Mesothelial cell of epicardium (in vitro differentiated cells): Measurements from ENCODE around the gene SOX15. TPM values are rescaled to one million over a fixed set of nuclear protein-coding genes. Genes with fewer than 3 reads are reported as not detected.
A peak's percentile ranks its signal among the peaks of the same experiment; 100 is the strongest.

ENCODE experiments used
- DNase-seq, 2 experiments: peaks; one replicate each; pipeline ENCODE4 v3.0.0; 2021; ENCODE audit warnings: low spot score in 2 of 2; ENCODE audit not compliant: unreplicated experiment in 2 of 2
- H3K27ac Mint-ChIP-seq: 2 replicates; pipeline ENCODE4 v1.8.0; 2021; ENCODE audit warnings: mixed read lengths
- H3K27me3 Mint-ChIP-seq: 2 replicates; pipeline ENCODE4 v1.8.0; 2021; ENCODE audit warnings: low read depth, mixed read lengths
- H3K36me3 Mint-ChIP-seq: 2 replicates; pipeline ENCODE4 v1.8.0; 2021; ENCODE audit warnings: mixed read lengths
- H3K4me1 Mint-ChIP-seq: 2 replicates; pipeline ENCODE4 v1.8.0; 2021; ENCODE audit warnings: mixed read lengths
- H3K4me3 Mint-ChIP-seq: 2 replicates; pipeline ENCODE4 v1.8.0; 2021; ENCODE audit warnings: mild to moderate bottlenecking, moderate library complexity, mixed read lengths
- H3K9me3 Mint-ChIP-seq: 2 replicates; pipeline ENCODE4 v1.8.0; 2021; ENCODE audit warnings: mixed read lengths
- total RNA-seq: library from RNA; stranded (reverse); gene quantifications from 3 replicates; pipeline ENCODE4 v1.2.1, GENCODE V29; 2021
- TF ChIP-seq, protein P1 (sequence below): fragments of 200-600 bp; sonication (generic); IDR thresholded peaks from one replicate; pipeline ENCODE4 v1.5.0; 2021; ENCODE audit warnings: antibody characterized with exemption; ENCODE audit not compliant: unreplicated experiment

SOX15 gene
- total RNA-seq, 1 donor from 2014 or later = 2.3 TPM

DNA sequence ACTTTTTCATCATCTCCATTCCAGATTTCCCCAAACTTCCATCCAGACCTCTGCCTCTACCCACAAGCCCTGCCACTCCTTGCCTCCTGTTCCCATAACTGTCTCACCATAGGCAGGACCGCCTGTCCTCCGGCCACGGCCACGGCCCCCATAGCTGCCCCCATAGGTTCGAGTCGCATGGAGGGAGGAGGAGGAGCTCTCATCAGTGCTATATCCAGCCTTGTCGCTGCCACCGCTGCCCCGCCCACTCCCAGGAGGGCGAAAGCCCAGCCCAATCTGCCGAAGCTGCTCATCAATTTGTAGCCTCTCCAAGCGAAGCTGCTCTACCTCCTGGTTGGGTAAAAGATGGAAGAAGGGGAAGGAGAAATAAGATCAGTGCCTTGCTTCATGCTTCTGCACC, 3.4 kb upstream of the SOX15 start:
- Mint-ChIP-seq H3K27me3 (no peaks in the 10 kb centered on the region), H3K27ac (peak overlapping the region; percentile 11), H3K4me1 (peaks cover 13% of the 10 kb centered on the region), H3K36me3 (peaks cover 42% of the 10 kb centered on the region), H3K9me3 (no peaks in the 10 kb centered on the region), H3K4me3 (no peak overlapping the region)
- no peak for DNase-seq
- TF ChIP-seq, protein P1, sequence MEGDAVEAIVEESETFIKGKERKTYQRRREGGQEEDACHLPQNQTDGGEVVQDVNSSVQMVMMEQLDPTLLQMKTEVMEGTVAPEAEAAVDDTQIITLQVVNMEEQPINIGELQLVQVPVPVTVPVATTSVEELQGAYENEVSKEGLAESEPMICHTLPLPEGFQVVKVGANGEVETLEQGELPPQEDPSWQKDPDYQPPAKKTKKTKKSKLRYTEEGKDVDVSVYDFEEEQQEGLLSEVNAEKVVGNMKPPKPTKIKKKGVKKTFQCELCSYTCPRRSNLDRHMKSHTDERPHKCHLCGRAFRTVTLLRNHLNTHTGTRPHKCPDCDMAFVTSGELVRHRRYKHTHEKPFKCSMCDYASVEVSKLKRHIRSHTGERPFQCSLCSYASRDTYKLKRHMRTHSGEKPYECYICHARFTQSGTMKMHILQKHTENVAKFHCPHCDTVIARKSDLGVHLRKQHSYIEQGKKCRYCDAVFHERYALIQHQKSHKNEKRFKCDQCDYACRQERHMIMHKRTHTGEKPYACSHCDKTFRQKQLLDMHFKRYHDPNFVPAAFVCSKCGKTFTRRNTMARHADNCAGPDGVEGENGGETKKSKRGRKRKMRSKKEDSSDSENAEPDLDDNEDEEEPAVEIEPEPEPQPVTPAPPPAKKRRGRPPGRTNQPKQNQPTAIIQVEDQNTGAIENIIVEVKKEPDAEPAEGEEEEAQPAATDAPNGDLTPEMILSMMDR = no peak

DNA sequence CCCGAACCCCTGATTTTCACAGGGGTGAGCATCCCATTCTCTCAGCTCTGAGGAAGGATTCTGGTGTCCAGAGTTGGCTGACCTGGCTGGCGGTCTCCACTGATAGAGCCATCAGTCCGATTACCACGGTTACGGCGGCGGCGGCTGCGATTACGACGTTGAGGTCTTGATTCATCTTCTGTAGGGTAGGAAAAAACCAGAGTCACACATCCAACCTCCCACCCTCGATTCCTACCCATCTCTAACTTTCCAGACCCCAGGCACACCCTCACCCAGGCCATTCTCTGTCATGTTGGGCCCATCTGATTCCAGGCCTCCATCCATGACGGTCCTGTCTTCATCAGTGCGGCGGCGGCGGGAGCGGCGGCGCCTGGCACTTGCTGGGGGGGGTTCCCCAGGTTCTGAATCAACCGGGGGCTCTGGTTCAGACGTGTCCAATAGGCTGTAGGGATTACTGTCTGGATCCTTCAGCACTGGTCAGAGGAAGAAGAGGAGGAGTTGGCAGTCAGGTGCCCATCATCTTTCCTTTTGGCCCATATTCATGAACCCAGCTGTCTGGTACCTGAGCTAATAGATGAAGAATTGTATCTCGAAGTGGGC, 2.6 kb upstream of the SOX15 start:
- H3K4me3 Mint-ChIP-seq = no peak overlapping the region
- no peak overlapping the region for H3K27ac Mint-ChIP-seq

DNA sequence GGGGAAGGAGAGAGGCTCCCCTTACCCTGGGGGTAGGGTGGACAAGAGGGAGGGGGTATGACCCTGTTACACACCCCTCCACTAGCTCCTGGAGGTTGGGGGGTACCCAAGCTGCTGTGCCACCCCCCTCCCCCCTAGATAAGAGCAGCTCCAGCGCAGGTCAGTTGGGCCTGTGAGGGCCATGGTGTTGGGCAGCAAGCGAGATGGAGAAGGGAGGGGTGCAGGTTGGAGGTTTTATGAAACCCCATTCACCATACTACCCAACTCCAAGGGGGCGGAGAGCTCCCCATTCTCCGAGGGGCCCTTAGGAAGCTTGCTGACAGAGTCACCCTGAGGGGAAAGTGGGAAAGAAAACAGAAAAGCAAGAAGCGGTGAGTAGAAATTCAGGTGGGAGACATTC, 1.7 kb upstream of the SOX15 start:
- TF ChIP-seq, protein P1 = no peak
- no peak for DNase-seq
- H3K36me3 Mint-ChIP-seq = peaks cover 42% of the 10 kb centered on the region
- H3K27ac Mint-ChIP-seq = peak overlapping the region; percentile 93
- H3K4me1 Mint-ChIP-seq = peaks cover 18% of the 10 kb centered on the region
- no peaks in the 10 kb centered on the region for H3K27me3 Mint-ChIP-seq
- no peaks in the 10 kb centered on the region for H3K9me3 Mint-ChIP-seq
- no peak overlapping the region for H3K4me3 Mint-ChIP-seq

More for the DNA sequence above, 2.6 kb upstream of the SOX15 start:
- DNase-seq = no peak
- Mint-ChIP-seq H3K36me3 (peaks cover 43% of the 10 kb centered on the region), H3K4me1 (peaks cover 18% of the 10 kb centered on the region), H3K27me3 (no peaks in the 10 kb centered on the region), H3K9me3 (no peaks in the 10 kb centered on the region)
- TF ChIP-seq, protein P1 = no peak

DNA sequence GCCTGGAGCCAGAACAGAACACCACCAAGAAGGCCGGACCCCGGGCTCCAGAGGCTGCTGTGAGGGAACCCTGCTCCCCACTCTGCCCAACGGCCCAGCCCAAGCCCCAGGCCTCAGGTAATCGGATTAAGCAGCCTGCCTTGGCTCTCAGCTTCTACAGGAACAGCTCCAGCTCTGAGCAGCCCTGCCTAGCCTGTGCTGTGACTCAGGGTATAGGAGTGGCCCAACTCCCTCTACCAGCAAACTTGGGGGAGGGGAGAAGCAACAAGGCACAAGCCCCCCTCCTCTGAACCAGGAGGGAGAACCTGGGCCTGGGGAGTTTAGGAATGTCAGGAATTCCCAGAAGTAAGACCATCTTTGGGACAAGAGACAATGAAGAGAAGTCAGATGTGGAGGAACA, 849 bp upstream of the SOX15 start:
- TF ChIP-seq, protein P1 = no peak
- Mint-ChIP-seq H3K9me3 (no peaks in the 10 kb centered on the region), H3K4me1 (peaks cover 19% of the 10 kb centered on the region), H3K4me3 (peak overlapping the region; percentile 2), H3K27ac (peak overlapping the region; percentile 93), H3K27me3 (no peaks in the 10 kb centered on the region), H3K36me3 (peaks cover 38% of the 10 kb centered on the region)
- DNase-seq = no peak

DNA sequence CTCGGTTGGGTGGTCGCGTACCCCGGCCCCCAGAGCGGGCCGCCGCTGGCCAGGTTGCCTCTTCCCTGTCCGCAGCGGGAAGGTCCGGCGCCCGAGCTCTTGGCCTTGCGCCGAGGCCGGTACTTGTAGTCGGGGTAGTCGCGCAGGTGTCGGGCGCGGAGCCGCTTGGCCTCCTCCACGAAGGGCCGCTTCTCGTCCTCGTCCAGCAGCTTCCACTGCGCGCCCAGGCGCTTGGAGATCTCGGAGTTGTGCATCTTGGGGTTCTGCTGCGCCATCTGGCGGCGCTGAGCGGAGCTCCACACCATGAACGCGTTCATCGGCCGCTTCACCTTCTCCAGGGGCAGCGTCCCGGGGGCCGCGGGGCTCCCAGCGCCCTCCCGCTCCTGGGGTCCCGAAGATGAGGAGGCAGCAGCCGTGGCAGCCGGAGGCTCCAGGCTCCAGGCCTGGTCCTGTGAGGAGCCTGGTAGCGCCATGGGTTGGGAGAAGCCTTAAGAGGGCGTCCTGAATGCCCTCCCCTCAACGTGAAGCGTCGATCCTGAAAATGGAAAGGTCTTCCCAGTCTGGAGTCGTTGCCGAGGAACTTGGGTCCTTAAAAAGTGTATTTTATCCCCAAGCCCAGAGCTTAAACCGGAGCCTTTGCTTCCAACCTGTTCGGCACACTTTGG, 558 bp downstream of the SOX15 start:
- Mint-ChIP-seq H3K27ac (no peak overlapping the region), H3K4me3 (peak overlapping the region; percentile 57), H3K9me3 (no peaks in the 10 kb centered on the region), H3K36me3 (peaks cover 28% of the 10 kb centered on the region), H3K27me3 (no peaks in the 10 kb centered on the region), H3K4me1 (peaks cover 27% of the 10 kb centered on the region)
- peak; percentile 65 to 83 for DNase-seq
- TF ChIP-seq, protein P1 = peak; percentile 84
